SH-SY5Y (cell line): ENCODE measurements around the gene GOLM1.
A peak's percentile ranks its signal among the peaks of the same experiment; 100 is the strongest.

Experiments used
- GATA2 ChIP-seq: IDR thresholded peaks from 2 replicates; pipeline ENCODE4 v1.6.1; 2011; ENCODE audit warnings: mild to moderate bottlenecking, low read depth, low read length
- GATA3 ChIP-seq: IDR thresholded peaks from 2 replicates; pipeline ENCODE4 v1.6.1; 2011; ENCODE audit warnings: low read depth, mild to moderate bottlenecking, low read length, moderate library complexity

The GOLM1 gene

DNA sequence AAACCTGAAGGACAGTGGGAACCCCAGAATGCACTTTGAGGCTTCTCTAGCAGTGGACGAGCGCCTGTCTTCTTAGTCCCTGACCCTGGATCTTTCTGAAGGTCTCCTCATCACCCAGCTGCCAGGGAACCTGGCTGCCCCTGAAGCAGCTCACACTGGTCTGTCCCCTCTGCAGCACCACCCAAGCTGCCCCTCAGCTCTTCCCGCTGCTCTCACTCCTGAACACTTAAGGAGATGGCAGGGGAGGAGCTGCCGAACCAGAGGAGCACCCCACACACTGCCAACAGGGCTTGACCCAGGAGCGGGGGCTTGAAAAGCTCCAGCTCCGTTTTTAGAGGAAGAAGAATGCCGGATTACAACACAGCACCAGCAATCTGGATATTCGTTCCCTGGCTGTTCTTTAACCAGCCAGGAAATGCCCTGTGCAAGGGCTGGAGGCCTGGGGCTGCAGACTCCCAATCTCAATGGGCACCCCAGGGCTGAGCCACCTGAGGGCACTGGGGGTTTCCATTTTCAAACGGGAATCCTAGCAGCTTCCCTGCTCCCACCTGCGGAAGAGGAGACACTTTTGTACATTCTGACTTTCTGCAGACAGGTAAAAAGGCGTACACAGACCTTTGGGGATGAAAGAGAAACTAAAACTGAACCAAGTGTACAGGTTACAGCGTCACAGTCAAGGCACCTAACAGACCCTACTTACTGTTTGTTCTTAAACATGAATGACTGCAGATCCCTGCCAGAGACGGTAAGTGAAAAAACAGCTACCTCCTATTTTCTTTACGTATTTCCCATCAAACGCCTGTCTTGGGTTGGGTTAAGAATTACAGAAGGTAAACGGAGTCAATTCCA, 36.3 kb downstream of the GOLM1 start:
- no peak for TF ChIP-seq GATA2
- TF ChIP-seq GATA3 = no peak

DNA sequence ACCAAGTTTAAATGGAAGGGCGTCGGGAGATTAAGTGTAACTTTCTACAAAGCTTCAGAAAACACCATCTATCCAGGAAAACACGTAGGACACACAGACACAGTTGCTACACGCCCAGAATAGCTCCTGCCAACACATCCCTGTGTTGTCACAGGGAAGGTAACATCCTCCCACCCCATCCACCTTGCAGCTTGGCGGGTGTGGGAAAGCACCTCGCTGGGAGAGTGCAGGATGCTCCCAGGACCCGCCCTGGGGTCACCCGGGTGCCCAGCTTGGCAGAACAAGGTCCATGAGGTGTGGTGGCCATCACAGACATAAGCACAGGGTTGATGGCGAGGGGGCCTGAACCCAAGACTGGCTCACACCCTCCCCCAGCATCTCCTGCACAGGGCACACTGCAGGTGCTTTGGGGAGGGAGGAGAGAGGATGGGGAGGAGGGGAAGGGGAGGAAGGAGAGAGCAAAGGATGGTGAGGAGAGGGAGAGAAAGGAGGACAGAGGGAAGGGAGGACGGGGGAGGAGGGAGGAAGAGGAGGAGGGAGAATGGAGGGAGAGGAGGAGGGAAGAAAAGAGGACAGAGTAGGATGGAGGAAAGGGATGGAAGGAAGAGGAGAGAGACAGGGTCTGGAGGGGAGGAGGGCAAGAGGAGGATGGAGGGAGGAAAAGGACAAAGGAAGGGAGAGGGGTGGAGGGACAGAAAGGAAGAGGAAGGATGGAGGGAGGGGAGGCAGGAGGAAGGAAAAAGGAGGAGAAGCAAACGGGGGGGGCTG, 37.2 kb downstream of the GOLM1 start:
- no peak for TF ChIP-seq GATA2
- TF ChIP-seq GATA3 = no peak

DNA sequence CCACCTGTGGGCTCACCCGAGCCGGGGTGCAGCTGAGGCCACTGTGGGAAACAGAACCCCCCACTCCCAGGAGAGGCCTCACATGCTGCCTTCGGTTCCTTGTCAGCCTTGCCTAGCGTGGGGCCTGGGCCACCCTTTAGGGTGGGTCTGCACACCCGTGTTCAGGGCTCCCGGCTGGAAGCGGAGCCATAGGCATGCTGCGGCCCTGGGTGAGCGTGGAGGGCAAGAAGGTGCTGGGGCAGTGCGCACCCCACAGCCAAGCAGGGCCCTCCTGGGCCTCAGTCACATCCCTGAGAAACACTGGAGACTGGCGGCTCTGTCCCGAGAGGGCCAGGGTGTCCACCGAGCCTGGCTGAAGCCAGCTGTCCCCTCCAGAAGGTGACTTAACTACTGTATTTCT, 41.9 kb downstream of the GOLM1 start:
- no peak for TF ChIP-seq GATA2
- TF ChIP-seq GATA3 = no peak

DNA sequence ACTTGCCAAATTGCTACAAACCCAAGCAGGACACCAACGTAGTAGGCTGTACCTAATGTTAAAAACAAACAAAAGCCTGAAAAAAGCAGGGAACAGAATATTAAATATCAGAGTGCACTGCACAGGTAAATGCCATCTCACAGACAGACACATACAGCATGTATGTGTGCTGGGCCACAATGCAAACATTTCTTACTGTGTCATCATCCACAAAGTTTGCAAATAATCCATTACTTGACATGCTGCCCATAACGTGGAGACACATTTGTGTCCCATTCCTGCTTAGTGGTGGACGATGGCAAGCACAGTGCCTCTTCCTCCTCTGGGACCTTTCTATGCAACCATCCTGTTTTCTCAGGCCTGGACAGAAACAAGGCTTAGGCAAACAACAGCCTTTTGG, 44.7 kb downstream of the GOLM1 start:
- TF ChIP-seq GATA2 (no peak), GATA3 (no peak)

DNA sequence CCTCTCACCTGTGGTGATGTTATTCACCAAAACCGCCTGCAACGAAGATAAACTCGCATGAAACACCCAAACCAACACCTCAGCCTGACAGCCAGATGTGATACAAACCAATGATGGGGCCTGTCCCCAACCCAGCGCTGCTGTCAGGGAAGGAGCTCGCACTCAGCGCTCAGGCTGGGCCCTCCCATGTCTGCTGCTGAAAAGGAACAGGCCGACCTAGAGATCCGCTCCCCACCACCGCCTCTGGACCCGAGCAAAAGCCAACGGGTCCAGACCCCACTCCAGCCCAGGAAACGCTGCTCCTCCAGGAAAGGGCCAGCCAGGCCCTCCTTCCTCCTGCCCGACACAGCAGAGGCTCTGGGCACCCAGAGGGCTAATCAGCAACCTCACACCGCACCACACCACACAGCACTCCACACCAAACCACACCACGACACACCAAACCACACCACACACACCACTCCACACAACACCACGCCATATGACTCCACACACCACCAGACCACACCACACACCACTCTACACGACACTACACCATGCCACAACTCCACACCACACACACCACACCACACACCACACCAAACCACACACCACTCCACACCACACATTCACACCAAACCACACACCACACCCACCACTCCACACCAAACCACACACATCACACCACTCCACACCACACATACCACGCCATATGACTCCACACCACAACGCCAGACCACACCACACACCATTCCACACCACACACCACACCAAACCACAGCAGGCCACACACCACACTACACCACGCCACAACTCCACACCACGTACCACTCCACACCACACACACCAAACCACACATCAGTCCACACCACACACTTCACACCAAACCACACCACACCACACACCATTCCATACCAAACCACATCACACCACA, 46.5 kb downstream of the GOLM1 start:
- TF ChIP-seq GATA2 (no peak), GATA3 (no peak)

DNA sequence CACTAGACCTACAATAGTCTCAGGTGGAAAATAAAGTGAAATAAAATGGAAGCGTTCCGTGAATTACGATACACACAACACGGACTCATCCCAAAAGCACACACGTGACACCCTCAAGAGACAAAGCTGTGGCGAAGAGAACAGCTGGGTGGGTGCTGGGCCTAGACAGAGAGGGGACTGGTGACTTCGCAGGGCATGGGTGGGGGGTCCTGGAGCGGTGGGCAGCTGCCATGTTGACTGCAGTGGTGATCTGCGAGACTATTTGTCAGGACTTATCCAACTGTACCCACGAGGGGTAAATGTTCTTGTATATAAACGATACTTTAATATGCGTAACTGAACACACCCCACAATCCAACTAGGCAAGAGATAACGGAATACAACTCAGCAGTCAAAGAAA, 52.0 kb downstream of the GOLM1 start:
- TF ChIP-seq GATA3 (no peak), GATA2 (no peak)

DNA sequence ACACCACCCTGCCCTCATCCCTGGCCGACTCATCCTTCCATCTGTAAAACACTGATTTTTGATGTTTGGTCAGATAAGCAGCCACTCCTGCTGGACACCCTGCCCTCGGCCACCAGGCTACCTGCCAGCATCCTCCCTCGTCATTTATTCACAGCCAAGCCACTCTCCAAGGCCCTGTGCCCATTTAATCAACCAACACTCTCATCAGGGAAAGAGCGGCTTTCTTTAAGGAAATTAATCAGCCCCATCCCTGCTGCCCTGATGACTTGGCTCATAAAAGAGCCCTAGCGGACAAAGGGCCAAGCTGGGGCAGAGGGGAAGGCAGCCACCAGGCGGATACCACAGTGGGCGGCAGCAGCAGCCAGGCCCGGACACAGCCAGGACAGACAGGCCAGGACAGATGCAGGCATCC, 52.4 kb downstream of the GOLM1 start:
- no peak for TF ChIP-seq GATA3
- peak; percentile 75 for TF ChIP-seq GATA2

DNA sequence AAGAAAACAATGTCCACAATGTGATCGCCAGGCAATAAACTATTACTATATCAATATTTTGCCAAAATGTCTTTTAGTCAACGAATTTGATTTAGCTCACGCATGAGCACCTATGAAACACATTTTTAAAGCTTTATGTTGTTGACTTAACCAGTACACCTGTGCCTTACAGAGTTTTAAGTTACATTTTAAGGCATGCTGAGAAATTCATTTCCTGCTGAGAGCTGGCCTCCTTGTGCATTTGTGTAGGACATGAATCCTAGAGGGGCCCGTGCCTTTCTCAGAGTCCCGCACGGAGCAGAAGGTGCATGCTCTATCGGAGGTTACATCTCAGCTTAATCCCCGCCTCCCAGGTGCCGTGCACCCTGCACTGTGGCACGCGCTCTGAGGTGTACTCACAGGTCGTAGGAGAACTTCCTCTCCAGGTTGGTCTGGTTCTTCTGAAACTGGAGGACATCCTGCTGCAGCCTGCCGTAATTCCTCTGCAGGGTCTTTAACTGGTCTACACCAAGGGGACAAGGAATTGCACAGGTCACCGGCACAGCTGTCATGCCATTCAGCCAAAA, 53.2 kb downstream of the GOLM1 start:
- TF ChIP-seq GATA2 (no peak), GATA3 (no peak)

DNA sequence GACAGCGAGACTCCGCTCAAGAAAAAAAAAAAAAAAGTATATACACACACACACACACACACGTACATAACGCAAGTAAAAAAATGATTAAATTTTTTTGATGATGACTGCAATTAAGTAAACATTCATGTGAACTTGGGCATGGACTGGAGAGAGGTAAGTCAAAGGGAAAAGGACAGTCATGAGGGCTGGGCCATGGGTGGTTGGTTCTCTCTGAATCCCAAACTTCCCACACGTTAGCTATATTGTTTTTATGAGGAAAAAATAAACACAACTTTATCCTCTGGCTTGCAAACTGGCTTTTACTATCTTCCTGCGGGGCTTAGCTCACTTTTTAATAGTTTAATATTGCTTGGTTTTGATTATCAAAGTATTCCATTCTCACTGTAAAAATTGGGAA, 53.7 kb downstream of the GOLM1 start:
- no peak for TF ChIP-seq GATA3
- no peak for TF ChIP-seq GATA2

DNA sequence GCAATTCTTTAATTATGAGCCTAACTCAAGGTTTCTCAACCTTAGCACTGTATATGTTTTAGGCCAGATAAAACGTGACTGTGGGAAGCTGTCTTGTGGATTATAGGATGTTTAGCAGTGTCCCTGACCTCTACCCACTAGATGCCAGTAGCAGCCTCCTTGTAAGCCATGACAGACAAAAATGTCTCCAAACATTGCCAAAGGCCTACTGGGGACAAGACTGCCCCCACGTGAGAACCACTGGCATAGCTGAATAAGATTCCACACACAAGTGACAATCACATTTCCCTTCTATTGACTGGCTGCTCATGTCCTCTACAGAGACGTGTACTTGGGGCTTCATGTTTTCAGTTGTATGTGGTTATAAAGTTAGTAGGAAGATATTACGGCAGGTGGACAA, 55.4 kb downstream of the GOLM1 start:
- TF ChIP-seq GATA3 (no peak), GATA2 (no peak)

DNA sequence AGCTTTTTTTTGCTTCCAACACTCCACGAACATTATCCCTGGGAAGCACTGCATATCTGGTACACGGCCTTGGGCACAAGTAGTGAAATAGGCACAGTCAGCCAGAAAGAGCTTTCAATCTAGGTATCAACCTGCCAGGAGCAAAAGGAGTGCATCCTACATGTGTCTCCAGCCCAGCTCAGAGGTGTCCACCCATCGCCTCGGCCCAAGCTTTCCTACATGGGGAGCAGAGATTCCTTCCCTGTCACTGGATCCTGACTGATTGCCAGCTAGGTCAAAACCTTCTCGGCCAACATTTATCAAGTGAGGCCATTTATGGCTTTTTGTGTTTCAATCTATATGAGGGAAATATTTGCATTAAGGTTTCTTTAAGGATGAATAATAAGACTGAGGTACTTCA, 55.8 kb downstream of the GOLM1 start:
- TF ChIP-seq GATA3 (no peak), GATA2 (no peak)

DNA sequence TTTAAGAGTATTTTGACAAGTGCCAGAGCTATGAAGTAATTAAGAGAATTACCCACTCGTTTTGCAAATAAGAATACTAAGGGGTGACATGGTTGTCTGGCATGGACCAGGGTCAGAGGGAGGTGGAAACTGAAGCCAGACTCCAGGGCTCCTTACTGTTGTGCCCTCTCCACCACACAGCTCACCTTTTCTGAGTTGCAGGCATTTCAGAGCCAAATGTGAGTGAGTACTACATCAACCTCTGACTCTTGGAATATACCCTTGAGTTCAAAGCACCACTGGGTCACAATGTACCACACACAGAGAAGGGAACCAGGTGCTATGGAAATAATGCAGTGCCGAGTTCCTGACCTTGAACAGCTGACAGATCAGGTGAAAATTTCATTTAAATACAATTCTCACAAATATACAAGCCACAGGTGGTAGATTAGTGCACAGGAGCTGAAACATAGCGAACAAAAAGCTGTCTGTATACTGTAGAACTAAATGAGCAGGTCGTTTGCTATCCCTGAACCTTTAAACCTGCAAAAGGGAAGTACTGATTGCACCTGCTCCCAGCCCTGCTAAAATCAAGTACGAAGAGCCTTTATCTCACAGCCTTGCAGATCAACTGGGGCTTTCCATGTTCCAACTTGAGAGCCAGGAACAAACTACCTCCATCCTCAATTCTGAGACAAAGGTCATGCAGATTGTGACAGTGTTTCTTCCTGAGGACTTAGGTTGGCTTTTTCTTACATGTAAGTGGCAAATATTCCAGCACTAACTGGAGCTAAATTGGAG, 57.0 kb downstream of the GOLM1 start:
- TF ChIP-seq GATA2 = no peak

DNA sequence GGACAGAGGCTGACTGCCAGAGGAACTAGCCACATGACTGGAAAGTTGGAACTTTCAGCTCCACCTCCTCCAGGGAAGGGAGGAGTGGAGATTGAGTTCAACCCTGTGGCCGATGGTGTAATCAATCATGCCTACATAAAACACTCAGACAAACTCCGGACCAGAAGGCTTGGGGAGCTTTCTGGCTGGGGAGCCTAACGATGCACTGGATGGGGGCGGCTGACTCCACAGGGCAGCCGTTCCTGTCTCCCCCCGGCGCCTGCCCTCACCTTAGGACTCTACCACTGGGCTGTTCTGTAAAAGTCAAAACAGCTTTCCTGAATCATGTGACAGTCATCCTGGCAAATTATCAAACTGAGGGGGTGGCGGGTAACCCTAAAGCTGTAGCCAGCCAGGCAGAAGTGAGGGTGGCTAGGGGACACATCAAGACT, 58.0 kb downstream of the GOLM1 start:
- no peak for TF ChIP-seq GATA3
- TF ChIP-seq GATA2 = no peak

DNA sequence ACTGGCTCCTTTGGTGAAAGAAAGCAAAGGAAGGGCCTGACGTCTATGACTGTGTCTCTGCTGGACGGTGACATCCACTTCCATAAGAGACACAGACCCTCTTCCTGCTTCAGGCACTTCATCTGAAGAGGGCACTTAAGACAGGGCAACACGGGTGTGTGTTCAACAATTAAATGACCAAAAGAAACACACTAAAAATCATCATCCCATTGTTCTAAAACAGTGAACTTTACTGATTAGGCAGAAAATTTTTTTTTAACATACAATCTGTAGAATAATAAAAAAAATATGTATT, 58.5 kb downstream of the GOLM1 start:
- TF ChIP-seq GATA2 = no peak
- no peak for TF ChIP-seq GATA3
